ENCODE data around the gene NLGN1. TPM values are rescaled to one million over a fixed set of nuclear protein-coding genes. Genes with fewer than 3 reads are reported as not detected.
"Not testable (repeated sequence)": the region's sequence is repeated elsewhere in the genome, so short reads cannot be mapped to it uniquely, and the experiment has no call there.

Gene NLGN1
- total and polyA plus RNA-seq, 5 donors = 0.48 to 2.2 (median 0.97) TPM

DNA sequence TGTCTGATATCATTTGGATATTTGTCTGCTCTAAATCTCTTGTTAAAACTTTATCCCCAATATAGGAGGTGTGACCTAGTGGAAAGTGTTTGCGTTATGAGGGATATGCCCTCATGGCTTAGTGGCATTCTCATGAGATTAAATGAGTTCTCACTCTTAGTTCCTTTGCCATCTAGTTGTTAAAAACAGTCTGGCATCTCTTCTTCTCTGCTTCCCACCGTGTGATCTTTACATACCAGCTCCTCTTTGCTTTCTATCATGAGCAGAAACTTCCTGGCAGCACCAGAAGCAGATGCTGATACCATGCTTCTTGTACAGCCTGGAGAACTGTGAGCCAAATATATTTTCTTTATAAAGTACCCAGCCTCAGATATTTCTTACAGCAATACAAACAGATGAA, 33.0 kb downstream of the NLGN1 start:
- Histone ChIP-seq H3K27ac (ENCODE audit: low read length) (no peak overlapping the region), H3K4me1 (ENCODE audit: control insufficient read depth, insufficient read depth, low read length) (no peaks in the 10 kb centered on the region), H3K9me3 (ENCODE audit: control insufficient read depth, low read length) (no peaks in the 10 kb centered on the region), H3K27me3 (ENCODE audit: control insufficient read depth, insufficient read depth) (no peaks in the 10 kb centered on the region), H3K4me3 (ENCODE audit: low read length) (no peak overlapping the region)
- DNase-seq (no peak), ATAC-seq (no peak)
- intact Hi-C loops (cut with DNase I) = no loop called here
- WGBS = 49% methylated on average over 2 of the region's 2 CpGs

GRCh38 chr3:173439004-173439403, 41.5 kb downstream of the NLGN1 start:
- Histone ChIP-seq H3K4me1 (ENCODE audit: control insufficient read depth, insufficient read depth, low read length) (no peaks in the 10 kb centered on the region), H3K27ac (ENCODE audit: low read length) (no peak overlapping the region), H3K4me3 (ENCODE audit: low read length) (no peak overlapping the region), H3K9me3 (ENCODE audit: control insufficient read depth, low read length) (no peaks in the 10 kb centered on the region), H3K27me3 (ENCODE audit: control insufficient read depth, insufficient read depth) (no peaks in the 10 kb centered on the region)
- 81% methylated on average over 1 of the region's 1 CpG for WGBS
- ATAC-seq = no peak
- no peak for DNase-seq
- intact Hi-C loops (cut with DNase I) = no loop called here

DNA sequence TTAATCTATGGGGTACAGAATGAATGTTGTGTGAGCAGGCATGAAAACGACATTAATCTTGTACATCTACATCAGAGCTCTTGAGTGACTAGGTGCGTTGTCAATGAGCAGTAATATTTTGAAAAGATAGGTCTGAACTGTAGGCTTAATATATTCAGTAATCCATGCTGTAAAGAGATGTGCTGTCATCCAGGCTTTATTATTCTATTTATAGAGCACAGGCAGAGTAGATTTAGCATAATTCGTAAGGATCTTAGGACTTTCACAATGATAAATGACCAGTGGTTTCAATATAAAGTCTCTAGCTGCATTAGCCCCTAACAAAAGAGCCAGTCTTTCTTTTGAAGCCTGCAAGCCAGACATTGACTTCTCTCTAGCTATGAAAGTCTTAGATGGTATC, 43.0 kb downstream of the NLGN1 start:
- no peak for DNase-seq
- Histone ChIP-seq H3K27ac (ENCODE audit: low read length) (no peak overlapping the region), H3K27me3 (ENCODE audit: control insufficient read depth, insufficient read depth) (no peaks in the 10 kb centered on the region), H3K4me3 (ENCODE audit: low read length) (no peak overlapping the region), H3K4me1 (ENCODE audit: control insufficient read depth, insufficient read depth, low read length) (no peaks in the 10 kb centered on the region), H3K9me3 (ENCODE audit: control insufficient read depth, low read length) (no peaks in the 10 kb centered on the region)
- intact Hi-C loops (cut with DNase I) = no loop called here
- ATAC-seq = no peak
- WGBS = 78% methylated on average over 3 of the region's 3 CpGs

- WGBS = 90% methylated on average over 10 of the region's 10 CpGs
- ATAC-seq = not testable (repeated sequence)
- DNase-seq = peak in 2 of 3 donors; percentile 6 to 42
Measured at GRCh38 chr3:173451561-173451960, 54.0 kb downstream of the NLGN1 start.

GRCh38 chr3:173463250-173463649, 65.7 kb downstream of the NLGN1 start:
- H3K4me1 ChIP-seq (ENCODE audit: control insufficient read depth, insufficient read depth, low read length) = no peaks in the 10 kb centered on the region
- no peaks in the 10 kb centered on the region for H3K27me3 ChIP-seq (ENCODE audit: control insufficient read depth, insufficient read depth)
- intact Hi-C loops (cut with DNase I) = no loop called here
- ATAC-seq = no peak
- no peaks in the 10 kb centered on the region for H3K9me3 ChIP-seq (ENCODE audit: control insufficient read depth, low read length)
- H3K4me3 ChIP-seq (ENCODE audit: low read length) = no peak overlapping the region
- no peak overlapping the region for H3K27ac ChIP-seq (ENCODE audit: low read length)
- no peak for DNase-seq
- WGBS = 65% methylated on average over 3 of the region's 3 CpGs

More at GRCh38 chr3:173451561-173451960, 54.0 kb downstream of the NLGN1 start:
- H3K4me3 ChIP-seq (ENCODE audit: low read length); H3K4me1 ChIP-seq (ENCODE audit: control insufficient read depth, insufficient read depth, low read length); intact Hi-C loops (cut with DNase I); H3K27me3 ChIP-seq (ENCODE audit: control insufficient read depth, insufficient read depth); H3K27ac ChIP-seq (ENCODE audit: low read length); H3K9me3 ChIP-seq (ENCODE audit: control insufficient read depth, low read length): not testable (repeated sequence)

- ATAC-seq (no peak), DNase-seq (no peak)
- Histone ChIP-seq H3K4me1 (ENCODE audit: control insufficient read depth, insufficient read depth, low read length) (no peaks in the 10 kb centered on the region), H3K4me3 (ENCODE audit: low read length) (no peak overlapping the region), H3K27ac (ENCODE audit: low read length) (no peak overlapping the region), H3K9me3 (ENCODE audit: control insufficient read depth, low read length) (no peaks in the 10 kb centered on the region), H3K27me3 (ENCODE audit: control insufficient read depth, insufficient read depth) (no peaks in the 10 kb centered on the region)
- intact Hi-C loops (cut with DNase I) = no loop called here
- 55% methylated on average over 1 of the region's 1 CpG for WGBS
Measured at GRCh38 chr3:173465112-173465511, 67.6 kb downstream of the NLGN1 start.

- no peak overlapping the region for H3K4me3 ChIP-seq (ENCODE audit: low read length)
- no peaks in the 10 kb centered on the region for H3K27me3 ChIP-seq (ENCODE audit: control insufficient read depth, insufficient read depth)
- no peak overlapping the region for H3K27ac ChIP-seq (ENCODE audit: low read length)
- WGBS = 81% methylated on average over 4 of the region's 4 CpGs
- no peaks in the 10 kb centered on the region for H3K4me1 ChIP-seq (ENCODE audit: control insufficient read depth, insufficient read depth, low read length)
- no peaks in the 10 kb centered on the region for H3K9me3 ChIP-seq (ENCODE audit: control insufficient read depth, low read length)
- DNase-seq (no peak), ATAC-seq (no peak)
- intact Hi-C loops (cut with DNase I) = no loop called here
Measured at GRCh38 chr3:173465898-173466678, 68.5 kb downstream of the NLGN1 start.

GRCh38 chr3:173467501-173467900, 70.0 kb downstream of the NLGN1 start:
- no peak overlapping the region for H3K4me3 ChIP-seq (ENCODE audit: low read length)
- no peak for ATAC-seq
- intact Hi-C loops (cut with DNase I) = no loop called here
- H3K9me3 ChIP-seq (ENCODE audit: control insufficient read depth, low read length) = no peaks in the 10 kb centered on the region
- DNase-seq = no peak
- no peak overlapping the region for H3K27ac ChIP-seq (ENCODE audit: low read length)
- no peaks in the 10 kb centered on the region for H3K27me3 ChIP-seq (ENCODE audit: control insufficient read depth, insufficient read depth)
- H3K4me1 ChIP-seq (ENCODE audit: control insufficient read depth, insufficient read depth, low read length) = no peaks in the 10 kb centered on the region

DNA sequence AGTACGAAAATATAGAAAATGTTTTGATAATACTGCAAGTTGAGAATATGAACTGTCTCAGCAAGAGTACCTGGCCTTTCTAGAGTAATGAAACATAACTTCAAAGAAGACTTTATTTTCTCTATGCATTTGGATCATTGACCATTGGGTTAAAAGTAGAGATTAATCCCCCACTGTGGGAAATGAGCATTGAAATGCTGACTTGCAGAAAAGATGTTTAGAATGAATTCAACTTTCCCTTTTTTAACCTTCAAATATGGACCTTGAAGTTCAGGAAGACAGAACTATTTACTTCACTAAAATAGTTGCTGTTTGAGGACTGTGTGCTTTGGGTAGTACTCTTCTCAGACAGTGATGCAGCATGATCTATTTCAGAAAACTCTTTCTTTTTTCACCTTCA, 75.7 kb downstream of the NLGN1 start:
- Histone ChIP-seq H3K4me3 (ENCODE audit: low read length) (no peak overlapping the region), H3K27me3 (ENCODE audit: control insufficient read depth, insufficient read depth) (no peaks in the 10 kb centered on the region), H3K4me1 (ENCODE audit: control insufficient read depth, insufficient read depth, low read length) (no peaks in the 10 kb centered on the region), H3K9me3 (ENCODE audit: control insufficient read depth, low read length) (no peaks in the 10 kb centered on the region), H3K27ac (ENCODE audit: low read length) (no peak overlapping the region)
- ATAC-seq (no peak), DNase-seq (no peak)
- 61% methylated on average over 1 of the region's 1 CpG for WGBS
- intact Hi-C loops (cut with DNase I) = no loop called here

GRCh38 chr3:173479301-173479700, 81.8 kb downstream of the NLGN1 start:
- DNase-seq (no peak), ATAC-seq (no peak)
- intact Hi-C loops (cut with DNase I) = no loop called here
- Histone ChIP-seq H3K27me3 (ENCODE audit: control insufficient read depth, insufficient read depth) (no peaks in the 10 kb centered on the region), H3K27ac (ENCODE audit: low read length) (no peak overlapping the region), H3K4me3 (ENCODE audit: low read length) (no peak overlapping the region), H3K9me3 (ENCODE audit: control insufficient read depth, low read length) (no peaks in the 10 kb centered on the region), H3K4me1 (ENCODE audit: control insufficient read depth, insufficient read depth, low read length) (no peaks in the 10 kb centered on the region)
- WGBS = 74% methylated on average over 2 of the region's 2 CpGs

GRCh38 chr3:173501931-173502489, 104.5 kb downstream of the NLGN1 start:
- ATAC-seq (no peak), DNase-seq (no peak)
- no peak overlapping the region for H3K27ac ChIP-seq (ENCODE audit: low read length)
- H3K4me3 ChIP-seq (ENCODE audit: low read length) = no peak overlapping the region
- no peaks in the 10 kb centered on the region for H3K27me3 ChIP-seq (ENCODE audit: control insufficient read depth, insufficient read depth)
- 24% methylated on average over 1 of the region's 1 CpG for WGBS
- no peaks in the 10 kb centered on the region for H3K4me1 ChIP-seq (ENCODE audit: control insufficient read depth, insufficient read depth, low read length)
- intact Hi-C loops (cut with DNase I) = no loop called here
- no peaks in the 10 kb centered on the region for H3K9me3 ChIP-seq (ENCODE audit: control insufficient read depth, low read length)

All from right cardiac atrium (tissue), 5 donors.